ENCODE data around the gene METTL1.
"Not testable (repeated sequence)": the region's sequence is repeated elsewhere in the genome, so short reads cannot be mapped to it uniquely, and the experiment has no call there.

METTL1 gene

DNA sequence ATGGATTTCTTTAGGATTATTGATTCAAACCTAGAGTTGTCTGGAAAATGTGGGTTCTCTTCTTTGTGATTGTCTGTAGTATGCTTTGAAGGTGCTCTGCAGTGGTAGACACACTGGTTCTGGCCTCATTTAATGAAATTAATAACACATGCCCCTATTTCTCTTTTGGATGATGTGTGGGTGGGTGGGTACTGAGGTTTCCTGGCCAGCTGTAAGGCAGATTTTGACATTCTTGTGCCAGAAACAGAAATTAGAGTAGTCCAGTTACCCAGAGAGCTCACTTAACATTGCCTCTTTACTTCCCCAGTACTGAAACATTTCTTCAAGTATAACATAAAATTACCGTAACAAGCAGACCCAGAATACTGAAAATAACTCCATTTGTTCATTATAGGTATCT is 25.1 kb upstream of the METTL1 start:
- DNase-seq (ENCODE audit: low spot score) = no peak

DNA sequence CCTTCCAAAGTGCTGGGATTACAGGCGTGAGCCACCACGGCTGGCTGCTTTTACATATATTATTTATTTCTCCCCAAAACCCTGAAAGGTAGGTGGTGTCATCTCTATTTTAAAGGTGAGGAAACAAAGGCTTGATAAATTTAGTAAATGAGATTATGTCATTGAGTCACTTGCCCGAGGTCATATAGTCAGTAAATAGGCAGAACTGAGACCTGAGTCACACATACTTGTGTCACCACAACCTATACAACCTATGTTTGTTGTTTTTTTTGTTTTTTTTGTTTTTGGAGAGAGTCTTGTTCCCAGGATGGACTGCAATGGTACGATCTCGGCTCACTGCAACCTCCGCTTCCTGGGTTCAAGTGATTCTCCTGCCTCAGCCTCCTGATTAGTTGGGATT is 23.4 kb upstream of the METTL1 start:
- no peak for DNase-seq (ENCODE audit: low spot score)

DNA sequence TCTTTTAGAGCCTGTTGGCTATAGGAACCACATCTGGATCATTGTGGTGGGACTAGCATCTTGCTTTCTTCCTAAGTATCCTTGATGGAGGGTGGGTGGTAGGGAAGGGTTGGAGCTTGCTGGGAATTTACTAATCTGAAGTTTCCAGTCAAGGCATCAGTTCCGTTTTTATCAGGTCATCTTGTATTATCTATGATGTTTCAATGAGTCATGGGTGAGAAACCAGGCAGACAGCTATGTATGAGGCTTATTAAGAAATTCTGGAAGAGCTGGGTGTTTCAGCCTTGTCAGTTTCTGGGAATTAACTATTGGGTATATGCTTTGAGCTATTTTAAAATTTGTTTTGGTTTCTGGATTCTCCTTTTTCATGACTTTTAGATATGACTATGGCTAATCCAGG is 22.0 kb upstream of the METTL1 start:
- DNase-seq (ENCODE audit: low spot score) = peak; percentile 75

DNA sequence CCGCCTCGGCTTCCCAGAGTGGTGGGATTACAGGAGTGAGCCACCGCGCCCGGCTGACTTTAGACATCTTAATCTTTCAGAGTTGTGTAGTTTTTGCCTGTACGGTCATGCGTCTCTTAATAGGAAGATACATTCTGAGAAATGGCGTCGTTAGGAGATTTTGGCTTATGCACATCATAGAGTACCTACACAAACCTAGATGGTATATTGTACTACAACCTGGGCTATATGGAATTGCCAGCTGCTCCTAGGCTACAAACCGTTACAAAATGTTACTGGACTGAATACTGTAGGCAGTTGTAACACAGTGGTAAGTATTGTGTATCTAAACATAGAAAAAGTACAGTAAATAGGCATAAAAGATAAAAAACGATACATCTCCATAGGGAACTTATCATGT is 12.0 kb upstream of the METTL1 start:
- no peak for DNase-seq (ENCODE audit: low spot score)

DNA sequence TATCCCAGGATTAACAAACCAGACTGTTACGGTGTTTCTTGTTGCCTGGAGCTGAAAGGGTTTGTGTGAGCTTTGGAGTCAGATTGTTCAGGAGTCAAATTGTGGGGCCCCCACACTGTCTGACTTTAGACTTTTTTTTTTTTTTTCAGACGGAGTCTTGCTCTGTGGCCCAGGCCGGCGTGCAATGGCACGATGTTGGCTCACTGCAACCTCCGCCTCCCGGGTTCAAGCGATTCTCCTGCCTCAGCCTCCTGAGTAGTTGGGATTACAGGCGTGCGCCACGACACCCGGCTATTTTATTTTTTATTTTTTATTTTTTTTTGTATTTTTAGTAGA is 11.5 kb upstream of the METTL1 start:
- DNase-seq (ENCODE audit: low spot score) = no peak

DNA sequence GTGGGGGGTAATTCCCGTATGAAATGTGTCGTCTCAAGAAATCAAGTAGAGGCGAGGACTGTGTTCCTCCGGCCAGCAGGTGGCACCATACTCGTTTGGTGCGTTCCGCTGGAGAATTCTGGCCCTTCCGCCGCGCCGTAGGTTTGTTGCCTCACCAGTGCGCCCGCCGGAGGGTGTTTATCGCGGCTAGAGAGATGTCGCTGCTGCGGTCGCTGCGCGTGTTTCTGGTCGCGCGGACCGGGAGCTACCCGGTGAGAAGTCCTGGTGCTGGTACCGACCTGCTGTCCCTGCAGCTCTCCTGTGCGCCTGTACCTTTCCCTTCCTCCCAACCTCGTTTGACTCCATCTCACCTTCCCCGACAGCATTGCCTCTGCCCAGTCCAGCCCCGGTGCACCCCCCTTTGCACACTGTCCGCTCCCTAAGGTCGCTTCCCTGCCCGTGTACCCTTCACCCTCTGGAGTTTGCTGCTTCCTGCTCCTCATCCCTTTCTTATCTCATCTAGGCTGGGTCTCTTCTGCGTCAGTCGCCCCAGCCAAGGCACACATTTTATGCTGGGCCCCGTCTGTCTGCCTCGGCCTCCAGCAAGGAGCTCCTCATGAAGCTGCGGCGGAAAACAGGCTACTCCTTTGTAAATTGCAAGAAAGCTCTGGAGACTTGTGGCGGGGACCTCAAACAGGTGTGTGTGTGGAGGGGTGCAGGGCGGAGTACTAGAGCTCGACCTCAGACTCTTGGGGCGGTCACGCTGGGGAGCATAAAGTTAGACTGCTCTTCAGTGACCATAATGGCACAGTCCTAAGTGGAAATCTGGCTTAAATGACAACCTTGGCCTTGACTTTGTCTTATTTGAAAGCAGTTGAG is 10.9 kb upstream of the METTL1 start, which contains the start of gene TSFM:
TSS of gene TSFM (plus strand) at position 180 of the 858 bp plus-strand sequence. CDS start at position 195, 15 bp downstream.
- DNase-seq (ENCODE audit: low spot score) = peak; percentile 90

DNA sequence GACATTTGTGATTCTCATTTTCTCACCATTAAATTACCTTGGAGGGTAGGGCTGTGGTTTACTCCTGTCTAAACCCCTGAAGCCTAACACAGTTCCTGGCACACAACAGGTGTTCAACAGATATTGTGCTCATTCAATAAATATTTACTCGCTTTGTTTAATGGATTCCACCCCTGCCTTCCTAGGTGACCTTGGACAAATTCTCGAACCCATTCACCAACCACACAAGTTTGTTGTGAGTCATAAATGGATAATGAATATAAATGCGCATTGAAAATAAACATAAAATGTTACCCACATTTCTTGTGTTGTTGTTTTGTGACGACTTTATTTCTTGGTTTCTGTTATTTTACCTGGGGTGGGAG is 10.3 kb upstream of the METTL1 start:
- DNase-seq (ENCODE audit: low spot score) = no peak

DNA sequence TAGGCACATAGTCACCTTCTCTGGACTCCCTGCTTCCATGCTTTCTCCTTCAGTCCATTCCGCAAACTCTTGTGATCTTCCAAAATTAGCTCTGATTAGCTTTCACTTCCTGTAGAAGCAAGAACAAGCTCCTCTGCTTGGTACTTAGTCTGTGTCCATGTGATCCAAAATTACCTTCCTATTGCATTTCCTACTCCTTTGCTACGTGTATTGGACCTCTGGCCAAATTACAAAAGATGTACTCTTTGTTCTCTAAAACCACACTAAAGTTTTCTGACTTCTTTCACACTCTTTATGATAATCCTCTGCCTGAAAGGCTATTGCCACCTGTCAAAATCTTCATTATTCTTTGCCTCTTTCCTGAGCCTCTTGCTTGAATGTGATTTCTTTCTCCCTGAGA is 9.9 kb upstream of the METTL1 start:
- no peak for DNase-seq (ENCODE audit: low spot score)

DNA sequence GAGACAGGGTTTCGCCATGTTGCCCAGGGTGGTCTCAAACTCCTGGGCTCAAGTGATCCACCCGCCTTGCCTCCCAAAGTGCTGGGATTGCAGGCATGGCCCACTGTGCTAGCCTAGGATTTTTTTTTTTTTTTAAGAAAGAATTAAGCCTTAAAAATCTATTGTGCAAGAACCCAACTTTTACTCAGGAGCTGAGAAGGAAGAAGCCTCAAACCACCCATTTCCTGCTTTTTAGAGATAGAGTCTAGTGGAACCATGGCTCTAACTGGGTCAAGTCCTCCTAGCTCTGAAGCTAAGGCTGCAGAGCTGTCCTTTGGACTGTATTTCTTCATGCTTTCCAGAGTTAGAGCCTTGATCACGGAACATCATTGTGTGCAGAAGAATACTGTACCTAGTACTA is 9.3 kb upstream of the METTL1 start:
- DNase-seq (ENCODE audit: low spot score) = no peak

DNA sequence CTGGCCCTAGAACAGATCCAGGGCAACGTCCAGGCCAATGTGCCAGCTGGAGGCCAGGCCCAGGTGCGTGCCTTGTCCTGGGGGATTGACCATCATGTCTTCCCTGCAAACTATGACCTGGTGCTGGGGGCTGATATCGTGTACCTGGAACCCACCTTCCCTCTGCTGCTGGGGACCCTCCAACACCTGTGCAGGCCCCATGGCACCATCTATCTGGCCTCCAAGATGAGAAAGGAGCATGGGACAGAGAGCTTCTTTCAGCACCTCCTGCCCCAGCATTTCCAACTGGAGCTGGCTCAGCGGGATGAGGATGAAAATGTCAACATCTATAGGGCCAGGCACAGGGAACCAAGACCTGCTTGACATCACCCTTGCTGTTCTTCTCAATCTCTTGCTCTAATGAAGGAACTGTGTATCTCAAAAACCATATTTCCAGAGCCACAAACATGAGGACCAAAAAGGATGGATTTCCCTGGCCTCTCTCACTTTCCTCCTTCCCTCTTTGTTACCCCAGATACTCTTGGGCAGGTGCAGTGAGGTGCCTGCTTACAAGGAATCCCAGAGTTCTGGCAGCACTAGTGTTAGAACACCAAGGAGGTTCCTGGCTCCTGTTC is 8.5 kb upstream of the METTL1 start:
- DNase-seq (ENCODE audit: low spot score) = no peak

DNA sequence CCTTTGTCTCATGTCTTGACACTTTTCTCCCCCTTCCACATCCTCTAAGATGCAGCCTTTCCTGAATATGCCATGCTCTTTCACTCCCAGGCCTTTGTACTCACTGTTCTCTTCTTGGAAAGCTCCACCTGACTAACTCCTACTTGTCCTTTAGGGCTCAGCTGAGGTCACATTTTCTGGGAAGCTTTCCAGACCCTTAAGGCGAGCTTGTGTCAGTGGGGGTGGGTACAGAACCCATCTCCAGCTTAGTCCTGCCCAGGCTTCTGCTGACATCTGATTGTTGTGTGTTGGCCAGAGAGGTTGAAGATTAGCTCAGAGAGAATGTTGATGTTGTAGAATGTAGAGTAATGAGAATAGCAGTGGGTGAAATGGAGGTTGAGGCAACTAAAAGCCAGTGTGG is 7.8 kb upstream of the METTL1 start:
- no peak for DNase-seq (ENCODE audit: low spot score)

DNA sequence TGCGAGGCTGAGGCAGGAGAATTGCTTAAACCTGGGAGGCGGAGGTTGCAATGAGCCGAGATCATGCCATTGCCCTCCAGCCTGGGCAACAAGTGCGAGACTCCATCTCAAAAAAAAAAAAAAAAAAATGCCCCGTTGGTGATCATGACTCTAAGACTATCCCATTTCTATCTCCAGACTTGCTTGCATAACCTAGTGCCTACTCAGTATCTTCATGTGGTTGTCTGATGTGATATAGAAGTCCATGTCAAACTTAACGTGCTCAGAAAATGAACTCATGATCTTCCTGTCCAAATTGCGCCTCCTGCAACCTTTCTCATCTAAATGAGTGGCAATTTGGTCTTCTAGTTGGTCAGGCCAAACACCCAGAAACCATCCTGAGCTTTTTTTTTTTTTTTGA is 6.0 kb upstream of the METTL1 start:
- DNase-seq (ENCODE audit: low spot score) = no peak

DNA sequence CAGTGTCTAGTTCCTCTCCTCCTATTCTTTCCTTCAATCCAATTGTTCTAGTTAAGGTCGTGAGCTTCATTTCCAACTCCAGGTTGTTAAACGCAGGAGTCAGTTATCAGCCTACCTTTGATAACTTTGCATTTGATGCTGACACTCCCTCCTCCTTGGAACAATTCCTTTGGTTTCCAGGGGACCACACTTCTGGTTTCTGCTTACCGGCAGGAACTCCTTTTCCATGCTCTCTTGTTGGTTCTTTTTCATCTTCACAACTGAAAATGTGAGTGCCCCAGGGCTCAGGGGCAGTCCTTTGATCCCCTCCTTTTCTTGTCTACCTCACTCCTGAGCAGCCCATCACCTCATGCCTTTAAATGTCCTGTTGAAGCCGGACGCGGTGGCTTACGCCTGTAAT is 5.5 kb upstream of the METTL1 start:
- no peak for DNase-seq (ENCODE audit: low spot score)

DNA sequence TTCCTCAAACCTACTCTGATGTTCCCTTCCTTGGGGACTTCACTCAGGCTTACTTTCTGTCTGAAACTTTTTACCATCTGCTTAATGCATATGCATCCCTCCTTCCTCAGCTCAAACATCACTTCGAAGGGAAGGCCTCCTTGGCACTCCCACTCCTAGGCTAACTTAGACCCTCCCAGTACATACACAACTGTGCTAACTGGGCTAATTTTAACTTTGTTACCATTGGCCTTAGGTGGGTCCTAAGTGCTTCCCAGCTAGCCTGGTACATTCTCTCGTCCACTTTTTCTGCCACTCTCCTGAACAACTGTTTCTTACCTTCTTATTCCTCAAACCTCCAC is 4.3 kb upstream of the METTL1 start:
- DNase-seq (ENCODE audit: low spot score) = no peak

DNA sequence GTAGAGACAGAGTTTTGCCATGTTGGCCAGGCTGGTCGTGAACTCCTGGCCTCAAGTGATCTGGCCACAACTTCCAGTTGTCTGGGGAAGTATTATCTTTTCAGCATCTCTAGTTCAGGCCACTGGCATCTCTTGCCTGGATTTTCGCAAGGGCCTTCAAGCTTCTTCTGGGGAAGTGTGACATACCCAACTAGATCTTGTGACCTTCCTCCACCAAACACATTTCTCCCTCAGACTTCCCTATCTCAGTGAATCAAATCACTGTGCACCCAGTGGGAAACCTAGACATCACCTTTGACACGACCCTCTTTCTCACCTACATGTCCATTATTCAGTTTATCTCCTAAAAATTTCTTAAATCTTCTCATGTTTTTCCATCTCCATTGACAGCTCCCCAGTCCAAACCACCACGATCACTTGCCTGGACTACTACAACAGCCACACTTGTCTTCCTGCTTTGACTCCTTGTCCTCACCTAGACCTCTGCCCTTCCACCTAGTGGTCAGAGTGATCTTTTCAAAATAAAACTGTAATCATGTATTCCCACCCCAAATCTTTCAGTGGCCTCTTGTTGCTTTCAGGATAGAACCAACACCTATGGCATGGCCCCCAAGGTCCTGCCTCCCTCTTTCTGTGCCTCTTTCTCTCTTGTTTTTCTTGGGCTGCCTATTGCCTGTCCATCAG is 3.8 kb upstream of the METTL1 start:
- no peak for DNase-seq (ENCODE audit: low spot score)

DNA sequence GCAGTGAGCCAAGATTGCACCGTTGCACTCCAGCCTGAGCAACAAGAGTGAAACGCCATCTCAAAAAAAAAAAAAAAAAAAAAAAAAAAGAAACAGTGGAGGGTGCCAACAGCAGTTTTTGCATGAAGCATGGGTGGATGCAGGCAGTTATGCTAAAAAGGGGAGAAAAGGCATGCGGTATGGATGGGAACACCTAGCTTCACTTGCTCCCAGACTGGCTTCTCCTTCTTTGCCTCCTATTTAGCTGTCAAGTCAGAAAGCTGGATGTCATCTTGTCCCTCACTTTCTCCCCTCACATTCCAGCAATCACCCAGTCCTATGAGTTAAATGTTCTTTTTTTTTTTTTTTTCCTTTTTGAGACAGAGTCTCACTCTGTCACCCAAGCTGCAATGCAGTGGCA is 3.1 kb upstream of the METTL1 start:
- DNase-seq (ENCODE audit: low spot score) = no peak

DNA sequence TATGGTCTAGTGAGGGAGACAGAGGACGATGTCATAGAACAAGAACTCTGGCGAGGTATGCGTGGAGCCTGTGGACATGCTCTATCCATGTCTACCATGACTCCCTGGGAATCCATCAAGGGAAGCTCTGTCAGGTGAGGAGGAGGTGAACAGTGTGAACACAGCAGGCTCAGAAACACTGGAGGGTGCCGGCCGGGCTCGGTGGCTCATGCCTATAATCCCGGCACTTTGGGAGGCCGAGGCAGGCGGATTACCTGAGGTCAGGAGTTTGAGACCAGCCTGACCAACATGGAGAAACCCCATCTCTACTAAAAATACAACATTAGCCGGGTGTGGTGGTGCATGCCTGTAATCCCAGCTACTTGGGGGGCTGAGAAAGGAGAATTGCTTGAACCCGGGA is 2.7 kb upstream of the METTL1 start:
- not testable (repeated sequence) for DNase-seq (ENCODE audit: low spot score)

DNA sequence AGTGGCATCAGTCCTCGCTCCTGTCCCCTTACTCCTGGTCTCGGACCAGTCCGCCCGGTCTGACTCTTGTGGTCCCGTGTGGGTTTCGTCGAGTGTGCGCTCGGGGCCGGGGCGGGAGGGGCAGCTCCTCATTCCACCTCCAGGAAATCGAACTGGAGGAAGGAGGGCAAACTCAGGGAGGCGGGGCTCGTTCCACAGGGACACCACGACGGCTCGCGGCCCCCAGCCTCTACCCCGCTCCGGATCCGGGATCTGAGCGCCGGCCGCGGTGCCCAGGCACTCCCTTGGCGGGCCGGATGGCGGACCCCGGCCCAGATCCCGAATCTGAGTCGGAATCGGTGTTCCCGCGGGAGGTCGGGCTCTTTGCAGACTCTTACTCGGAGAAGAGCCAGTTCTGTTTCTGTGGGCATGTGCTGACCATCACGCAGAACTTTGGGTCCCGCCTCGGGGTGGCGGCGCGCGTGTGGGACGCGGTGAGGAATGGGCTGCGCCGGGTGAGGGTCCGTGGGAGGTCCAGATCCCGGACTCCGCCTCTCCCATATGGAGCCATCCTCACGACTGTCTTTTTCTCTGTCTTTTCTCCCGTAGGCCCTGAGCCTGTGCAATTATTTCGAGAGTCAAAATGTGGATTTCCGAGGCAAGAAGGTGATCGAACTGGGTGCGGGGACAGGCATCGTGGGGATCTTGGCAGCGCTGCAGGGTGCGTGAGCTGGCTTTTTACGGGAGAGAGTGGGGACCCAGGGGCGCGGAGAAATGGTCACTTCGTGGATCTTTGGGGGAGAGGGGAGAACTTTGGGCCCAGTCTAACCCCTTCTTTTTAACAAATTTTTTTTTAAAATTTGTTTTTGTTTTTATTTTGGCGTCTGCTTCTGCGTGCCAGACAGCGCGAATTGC is 771 bp upstream of the METTL1 start, which contains the start of gene EEF1AKMT3:
TSS of gene EEF1AKMT3 (plus strand) at position 186 of the 894 bp plus-strand sequence. CDS start at position 297, 111 bp downstream.
- peak; percentile 75 for DNase-seq (ENCODE audit: low spot score)

DNA sequence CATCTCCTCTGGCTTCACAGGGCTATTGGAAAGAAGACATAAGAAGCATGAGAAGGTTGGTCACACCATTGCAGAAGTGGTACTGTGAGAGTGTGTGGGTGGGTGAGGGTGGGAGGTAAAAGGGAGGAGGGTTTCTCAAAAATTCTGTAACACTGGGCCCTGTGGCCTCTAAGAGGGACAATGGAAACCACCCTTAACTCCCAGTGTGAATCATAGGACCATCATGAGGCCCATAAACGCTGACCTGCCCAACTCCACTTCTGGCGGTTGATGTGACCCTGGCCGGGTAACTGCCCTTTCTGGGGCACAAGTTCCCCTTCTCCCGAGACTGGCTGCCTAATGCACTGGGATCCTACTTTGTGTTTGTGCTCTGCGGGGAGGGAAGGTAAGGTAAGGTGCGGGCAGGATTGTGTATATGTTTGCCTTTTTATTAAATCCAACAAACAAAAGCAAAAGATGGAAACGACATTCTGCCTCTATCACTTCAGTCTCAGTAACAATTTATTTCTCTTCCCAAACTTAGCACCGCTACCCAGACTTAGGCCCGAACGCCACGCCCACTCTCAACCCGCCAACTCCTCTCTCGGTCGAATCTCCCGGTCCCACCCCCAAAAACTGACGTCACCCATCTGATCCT is 551 bp downstream of the METTL1 start:
- DNase-seq (ENCODE audit: low spot score) = peak; percentile 92

DNA sequence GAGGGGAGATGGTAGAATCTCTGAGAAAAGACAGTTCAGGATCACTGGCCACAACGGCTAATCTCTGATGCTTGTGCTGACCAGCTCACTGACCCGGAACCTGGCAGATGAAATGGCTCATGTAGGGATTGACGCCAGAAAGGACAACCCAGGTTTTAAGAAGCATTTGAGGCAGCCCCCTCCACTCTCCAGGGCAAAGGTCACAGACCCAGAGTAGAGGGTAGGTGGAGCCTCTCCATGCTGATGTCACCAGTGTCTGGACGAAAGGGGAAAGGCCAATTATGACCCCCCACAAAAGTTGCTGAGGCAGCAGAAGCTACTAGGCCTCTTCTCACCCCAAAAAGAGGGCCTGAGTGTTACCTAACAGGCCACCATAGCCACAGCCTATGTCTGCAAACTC is 1.2 kb downstream of the METTL1 start:
- DNase-seq (ENCODE audit: low spot score) = no peak

DNA sequence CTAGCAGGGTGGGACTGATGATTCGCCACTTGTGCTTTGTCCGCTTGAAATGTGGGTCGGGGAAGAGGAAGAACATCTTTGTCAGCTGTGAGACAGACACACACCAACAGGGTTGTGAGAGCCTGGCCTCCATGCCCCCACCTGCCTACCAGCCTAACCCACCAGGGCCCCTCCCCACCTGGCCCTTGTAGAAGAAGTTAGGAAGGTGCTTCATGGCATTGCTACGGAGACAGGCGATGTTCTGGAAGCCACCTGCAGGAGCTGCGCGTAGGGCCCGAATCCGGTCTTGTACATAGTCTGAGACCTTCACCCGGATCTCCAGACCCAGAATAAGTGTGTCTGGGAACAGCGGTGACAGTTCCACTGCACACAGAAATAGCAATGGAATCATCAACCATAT is 2.3 kb downstream of the METTL1 start:
- DNase-seq (ENCODE audit: low spot score) = no peak

DNA sequence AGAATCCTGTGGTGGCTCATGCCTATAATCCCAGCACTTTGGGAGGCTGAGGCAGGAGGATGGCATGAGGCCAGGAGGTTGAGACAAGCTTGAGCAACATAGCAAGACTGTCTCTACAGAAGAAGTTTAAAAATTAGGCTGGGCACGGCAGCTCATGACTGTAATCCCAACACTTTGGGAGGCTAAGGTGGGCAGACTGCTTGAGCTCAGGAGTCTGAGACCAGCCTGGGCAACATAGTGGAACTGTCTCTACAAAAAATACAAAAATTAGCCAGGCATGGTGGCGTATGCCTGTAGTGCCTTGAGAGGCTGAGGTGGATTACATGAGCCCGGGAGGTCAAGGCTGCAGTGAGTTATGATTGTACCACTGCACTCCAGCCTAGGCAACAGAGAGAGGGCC is 4.0 kb downstream of the METTL1 start:
- no peak for DNase-seq (ENCODE audit: low spot score)

Measured in AG20443 (cell line).